Activated naive CD8-positive, alpha-beta T cell treated with anti-CD3 and anti-CD28 coated beads for 36 hours (primary cell): Measurements from ENCODE around the gene COQ2. TPM values are rescaled to one million over a fixed set of nuclear protein-coding genes. Genes with fewer than 3 reads are reported as not detected.
"Not testable (repeated sequence)": the region's sequence is repeated elsewhere in the genome, so short reads cannot be mapped to it uniquely, and the experiment has no call there.

ENCODE experiments used
- DNase-seq: peaks from one replicate; pipeline ENCODE4 v3.0.0; 2021
- H3K27ac Mint-ChIP-seq: one replicate; pipeline ENCODE4 v1.8.0; 2022; ENCODE audit warnings: mild to moderate bottlenecking, moderate library complexity, mixed read lengths
- H3K27me3 Mint-ChIP-seq: one replicate; pipeline ENCODE4 v1.8.0; 2022; ENCODE audit warnings: mild to moderate bottlenecking, mixed read lengths
- H3K36me3 Mint-ChIP-seq: one replicate; pipeline ENCODE4 v1.8.0; 2021; ENCODE audit warnings: mild to moderate bottlenecking, mixed read lengths
- H3K4me1 Mint-ChIP-seq: one replicate; pipeline ENCODE4 v1.8.0; 2021; ENCODE audit warnings: mixed read lengths
- H3K4me3 Mint-ChIP-seq: one replicate; pipeline ENCODE4 v1.8.0; 2022; ENCODE audit warnings: mild to moderate bottlenecking, moderate library complexity, mixed read lengths
- H3K9me3 Mint-ChIP-seq: one replicate; pipeline ENCODE4 v1.8.0; 2022; ENCODE audit warnings: mixed read lengths
- total RNA-seq, 2 experiments: library from RNA; stranded (reverse); gene quantifications; one replicate each; pipeline ENCODE4 v1.2.3, GENCODE V29; 2021

Gene COQ2
- total RNA-seq = 10 to 100 TPM; 24.8 to 25.1 TPM

- Mint-ChIP-seq H3K27ac (peak within 1 kb of the TSS; percentile 94), H3K36me3 (peaks cover 3% of the 10 kb centered on the region), H3K27me3 (no peaks in the 10 kb centered on the region), H3K4me3 (peak within 1 kb of the TSS; percentile 90), H3K9me3 (no peaks in the 10 kb centered on the region), H3K4me1 (peaks cover 31% of the 10 kb centered on the region)
- peak; percentile 95 for DNase-seq
Observed at GRCh38 chr4:83284193-83285054, at the start of gene COQ2. TSS of gene COQ2 (minus strand) at chr4:83284798. CDS start at chr4:83284764, 34 bp downstream.

GRCh38 chr4:83331956-83332355 lies 47.4 kb upstream of the COQ2 start:
- Mint-ChIP-seq H3K27ac (no peak overlapping the region), H3K9me3 (no peaks in the 10 kb centered on the region), H3K4me1 (peaks cover 24% of the 10 kb centered on the region), H3K27me3 (peaks cover 5% of the 10 kb centered on the region), H3K36me3 (peaks cover 4% of the 10 kb centered on the region), H3K4me3 (no peak overlapping the region)
- DNase-seq = no peak

GRCh38 chr4:83329521-83330110 lies 45.0 kb upstream of the COQ2 start:
- H3K36me3 Mint-ChIP-seq = peaks cover 4% of the 10 kb centered on the region
- H3K4me1 Mint-ChIP-seq = peaks cover 19% of the 10 kb centered on the region
- DNase-seq = no peak
- no peaks in the 10 kb centered on the region for H3K27me3 Mint-ChIP-seq
- H3K9me3 Mint-ChIP-seq = no peaks in the 10 kb centered on the region
- no peak overlapping the region for H3K4me3 Mint-ChIP-seq
- no peak overlapping the region for H3K27ac Mint-ChIP-seq

GRCh38 chr4:83328521-83329187 lies 44.1 kb upstream of the COQ2 start:
- no peak for DNase-seq
- no peak overlapping the region for H3K4me3 Mint-ChIP-seq
- no peaks in the 10 kb centered on the region for H3K27me3 Mint-ChIP-seq
- H3K36me3 Mint-ChIP-seq = peaks cover 4% of the 10 kb centered on the region
- peaks cover 10% of the 10 kb centered on the region for H3K4me1 Mint-ChIP-seq
- no peaks in the 10 kb centered on the region for H3K9me3 Mint-ChIP-seq
- H3K27ac Mint-ChIP-seq = no peak overlapping the region

GRCh38 chr4:83326546-83326945 lies 41.9 kb upstream of the COQ2 start:
- peaks cover 6% of the 10 kb centered on the region for H3K36me3 Mint-ChIP-seq
- DNase-seq = no peak
- H3K4me3 Mint-ChIP-seq = no peak overlapping the region
- no peaks in the 10 kb centered on the region for H3K9me3 Mint-ChIP-seq
- peaks cover 2% of the 10 kb centered on the region for H3K4me1 Mint-ChIP-seq
- H3K27ac Mint-ChIP-seq = no peak overlapping the region
- H3K27me3 Mint-ChIP-seq = no peaks in the 10 kb centered on the region

- not testable (repeated sequence) for H3K9me3 Mint-ChIP-seq, H3K27me3 Mint-ChIP-seq, DNase-seq, H3K27ac Mint-ChIP-seq, H3K4me1 Mint-ChIP-seq, H3K4me3 Mint-ChIP-seq
- H3K36me3 Mint-ChIP-seq = peaks cover 10% of the 10 kb centered on the region
Observed at GRCh38 chr4:83325306-83325705, 40.7 kb upstream of the COQ2 start.

- Mint-ChIP-seq H3K27ac (no peak overlapping the region), H3K4me1 (peaks cover 6% of the 10 kb centered on the region)
Observed at GRCh38 chr4:83323136-83323535, 38.5 kb upstream of the COQ2 start.

GRCh38 chr4:83320548-83320947 lies 36.0 kb upstream of the COQ2 start:
- H3K4me1 Mint-ChIP-seq = peaks cover 6% of the 10 kb centered on the region
- no peak overlapping the region for H3K4me3 Mint-ChIP-seq
- H3K36me3 Mint-ChIP-seq = peaks cover 21% of the 10 kb centered on the region
- no peak overlapping the region for H3K27ac Mint-ChIP-seq
- no peaks in the 10 kb centered on the region for H3K9me3 Mint-ChIP-seq
- peak; percentile 10 for DNase-seq
- no peaks in the 10 kb centered on the region for H3K27me3 Mint-ChIP-seq

More at GRCh38 chr4:83323136-83323535, 38.5 kb upstream of the COQ2 start:
- H3K36me3 Mint-ChIP-seq = peaks cover 17% of the 10 kb centered on the region
- no peak overlapping the region for H3K4me3 Mint-ChIP-seq
- H3K9me3 Mint-ChIP-seq = no peaks in the 10 kb centered on the region
- DNase-seq = no peak
- H3K27me3 Mint-ChIP-seq = no peaks in the 10 kb centered on the region

- Mint-ChIP-seq H3K27me3 (no peaks in the 10 kb centered on the region), H3K4me1 (peaks cover 6% of the 10 kb centered on the region), H3K4me3 (no peak overlapping the region), H3K27ac (no peak overlapping the region), H3K36me3 (peaks cover 21% of the 10 kb centered on the region), H3K9me3 (no peaks in the 10 kb centered on the region)
- DNase-seq = no peak
Observed at GRCh38 chr4:83318666-83319065, 34.1 kb upstream of the COQ2 start.

GRCh38 chr4:83317671-83318070 lies 33.1 kb upstream of the COQ2 start:
- no peaks in the 10 kb centered on the region for H3K27me3 Mint-ChIP-seq
- H3K9me3 Mint-ChIP-seq = no peaks in the 10 kb centered on the region
- DNase-seq = no peak
- H3K27ac Mint-ChIP-seq = no peak overlapping the region
- peaks cover 6% of the 10 kb centered on the region for H3K4me1 Mint-ChIP-seq
- no peak overlapping the region for H3K4me3 Mint-ChIP-seq
- H3K36me3 Mint-ChIP-seq = peaks cover 21% of the 10 kb centered on the region

GRCh38 chr4:83316459-83317165 lies 32.0 kb upstream of the COQ2 start:
- no peaks in the 10 kb centered on the region for H3K27me3 Mint-ChIP-seq
- DNase-seq = no peak
- H3K36me3 Mint-ChIP-seq = peaks cover 23% of the 10 kb centered on the region
- H3K9me3 Mint-ChIP-seq = no peaks in the 10 kb centered on the region
- no peak overlapping the region for H3K4me3 Mint-ChIP-seq
- no peak overlapping the region for H3K27ac Mint-ChIP-seq
- peaks cover 6% of the 10 kb centered on the region for H3K4me1 Mint-ChIP-seq

- no peak overlapping the region for H3K27ac Mint-ChIP-seq
- H3K4me1 Mint-ChIP-seq = peaks cover 1% of the 10 kb centered on the region
- no peaks in the 10 kb centered on the region for H3K9me3 Mint-ChIP-seq
- no peak overlapping the region for H3K4me3 Mint-ChIP-seq
- no peak for DNase-seq
- peaks cover 21% of the 10 kb centered on the region for H3K36me3 Mint-ChIP-seq
- no peaks in the 10 kb centered on the region for H3K27me3 Mint-ChIP-seq
Observed at GRCh38 chr4:83315341-83315870, 30.8 kb upstream of the COQ2 start.

- no peak for DNase-seq
- Mint-ChIP-seq H3K27ac (no peak overlapping the region), H3K9me3 (no peaks in the 10 kb centered on the region), H3K27me3 (no peaks in the 10 kb centered on the region), H3K36me3 (peaks cover 6% of the 10 kb centered on the region), H3K4me1 (no peaks in the 10 kb centered on the region), H3K4me3 (no peak overlapping the region)
Observed at GRCh38 chr4:83308672-83309071, 24.1 kb upstream of the COQ2 start.

GRCh38 chr4:83307920-83308319 lies 23.3 kb upstream of the COQ2 start:
- Mint-ChIP-seq H3K9me3 (no peaks in the 10 kb centered on the region), H3K27me3 (no peaks in the 10 kb centered on the region), H3K4me1 (no peaks in the 10 kb centered on the region), H3K4me3 (no peak overlapping the region), H3K36me3 (peaks cover 6% of the 10 kb centered on the region), H3K27ac (no peak overlapping the region)
- DNase-seq = no peak

- DNase-seq = no peak
- no peaks in the 10 kb centered on the region for H3K27me3 Mint-ChIP-seq
- H3K4me3 Mint-ChIP-seq = no peak overlapping the region
- no peaks in the 10 kb centered on the region for H3K36me3 Mint-ChIP-seq
- H3K27ac Mint-ChIP-seq = no peak overlapping the region
- H3K9me3 Mint-ChIP-seq = no peaks in the 10 kb centered on the region
- H3K4me1 Mint-ChIP-seq = no peaks in the 10 kb centered on the region
Observed at GRCh38 chr4:83305187-83305586, 20.6 kb upstream of the COQ2 start.
